Lower lobe of right lung (tissue), 2 donors: ENCODE measurements around the gene TSHR. TPM values are rescaled to one million over a fixed set of nuclear protein-coding genes. Genes with fewer than 3 reads are reported as not detected.

ENCODE experiments used
- ATAC-seq, 2 donors: fragments of 200-7000 bp; cut with Tn5 transposase; one replicate each; pipeline ENCODE4 v1.9.1; 2020 to 2022; ENCODE audit warnings: mild to moderate bottlenecking in 2 of 2, moderate library complexity in 2 of 2
- DNase-seq: peaks from one replicate; pipeline ENCODE4 v3.0.0-alpha.2; 2020
- H3K27ac ChIP-seq: fragments of 200-600 bp; one replicate; pipeline ENCODE4 v1.8.0; 2022
- H3K27me3 ChIP-seq: fragments of 200-600 bp; one replicate; pipeline ENCODE4 v1.8.0; 2022; ENCODE audit warnings: low read depth
- H3K36me3 ChIP-seq: fragments of 200-600 bp; one replicate; pipeline ENCODE4 v1.8.0; 2022; ENCODE audit warnings: mild to moderate bottlenecking
- H3K4me1 ChIP-seq: fragments of 200-600 bp; one replicate; pipeline ENCODE4 v1.8.0; 2022
- H3K4me3 ChIP-seq: fragments of 200-600 bp; one replicate; pipeline ENCODE4 v1.8.0; 2022; ENCODE audit warnings: mild to moderate bottlenecking
- H3K9me3 ChIP-seq: fragments of 200-600 bp; one replicate; pipeline ENCODE4 v1.8.0; 2022
- CTCF ChIP-seq: fragments of 200-600 bp; IDR thresholded peaks from one replicate; pipeline ENCODE4 v1.8.0; 2022; ENCODE audit warnings: antibody characterized with exemption, mild to moderate bottlenecking
- intact Hi-C: fragments of 100-400 bp; cut with DNase I; formaldehyde crosslinking; loops from one replicate; pipeline ENCODE4 v1.11.0; 2022
- total RNA-seq: library from RNA; stranded (reverse); fragmentation: NEBNext Ultra II Directional; extraction: Animal tissue kit (Norgen Biotek cat#: 25700); gene quantifications from one replicate; pipeline ENCODE4 v1.2.1, GENCODE V29; 2021
- donor health status: DM: no; HTN: yes; CAD: no; lungs with severe emphysema.

Gene TSHR
- total RNA-seq, 1 donor from 2014 or later, result not detected

GRCh38 chr14:80933282-80933681 lies 22.1 kb upstream of the TSHR start:
- intact Hi-C loops, result no loop called here
- ATAC-seq, result no peak
- no peak for TF ChIP-seq CTCF

DNA sequence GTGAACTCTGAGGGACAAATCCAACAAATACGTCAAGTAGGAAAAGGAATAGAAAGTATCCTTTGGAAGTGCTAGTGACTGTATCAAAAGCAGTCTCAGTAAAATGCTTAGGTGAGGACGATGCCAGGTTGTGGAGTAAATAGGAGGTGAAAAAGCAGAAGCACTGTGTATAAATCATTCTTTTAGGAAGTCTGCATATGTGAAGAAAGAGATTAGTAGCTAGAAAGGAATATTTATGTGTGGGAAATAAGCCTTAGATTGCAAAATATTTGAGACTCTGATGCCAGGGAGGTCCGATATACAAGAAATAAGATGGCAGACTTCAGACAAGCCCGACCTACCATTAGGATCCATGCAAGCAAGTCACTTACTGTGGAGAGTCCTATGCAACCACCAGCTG lies 21.7 kb upstream of the TSHR start:
- Histone ChIP-seq H3K9me3 (no peaks in the 10 kb centered on the region), H3K36me3 (no peaks in the 10 kb centered on the region), H3K4me3 (no peak overlapping the region), H3K27me3 (no peaks in the 10 kb centered on the region), H3K4me1 (no peaks in the 10 kb centered on the region), H3K27ac (no peak overlapping the region)
- ATAC-seq (no peak), DNase-seq (no peak)
- intact Hi-C loops, result no loop called here
- TF ChIP-seq CTCF, result no peak

More at GRCh38 chr14:80933282-80933681, 22.1 kb upstream of the TSHR start:
- no peaks in the 10 kb centered on the region for H3K27me3 ChIP-seq
- DNase-seq, result no peak
- H3K4me3 ChIP-seq, result no peak overlapping the region
- no peaks in the 10 kb centered on the region for H3K36me3 ChIP-seq
- no peak overlapping the region for H3K27ac ChIP-seq
- no peaks in the 10 kb centered on the region for H3K4me1 ChIP-seq
- H3K9me3 ChIP-seq, result no peaks in the 10 kb centered on the region

GRCh38 chr14:80940146-80940545 lies 15.3 kb upstream of the TSHR start:
- intact Hi-C loops, result no loop called here
- TF ChIP-seq CTCF, result no peak
- no peaks in the 10 kb centered on the region for H3K36me3 ChIP-seq
- ATAC-seq (no peak), DNase-seq (no peak)
- H3K4me3 ChIP-seq, result no peak overlapping the region
- no peak overlapping the region for H3K27ac ChIP-seq
- H3K4me1 ChIP-seq, result peaks cover 14% of the 10 kb centered on the region
- no peaks in the 10 kb centered on the region for H3K27me3 ChIP-seq
- no peaks in the 10 kb centered on the region for H3K9me3 ChIP-seq

GRCh38 chr14:80941241-80942185 lies 13.9 kb upstream of the TSHR start, which contains the start of gene CEP128:
Gene CEP128 (minus strand): TSS chr14:80941738.
- TF ChIP-seq CTCF, result no peak
- intact Hi-C loops, result no loop called here
- no peaks in the 10 kb centered on the region for H3K36me3 ChIP-seq
- no peaks in the 10 kb centered on the region for H3K27me3 ChIP-seq
- H3K4me3 ChIP-seq, result peak within 1 kb of the TSS; percentile 71
- H3K4me1 ChIP-seq, result peaks cover 14% of the 10 kb centered on the region
- peak; percentile 96 for DNase-seq
- ATAC-seq, result peak; percentile 100
- H3K9me3 ChIP-seq, result no peaks in the 10 kb centered on the region
- peak within 1 kb of the TSS; percentile 58 for H3K27ac ChIP-seq

DNA sequence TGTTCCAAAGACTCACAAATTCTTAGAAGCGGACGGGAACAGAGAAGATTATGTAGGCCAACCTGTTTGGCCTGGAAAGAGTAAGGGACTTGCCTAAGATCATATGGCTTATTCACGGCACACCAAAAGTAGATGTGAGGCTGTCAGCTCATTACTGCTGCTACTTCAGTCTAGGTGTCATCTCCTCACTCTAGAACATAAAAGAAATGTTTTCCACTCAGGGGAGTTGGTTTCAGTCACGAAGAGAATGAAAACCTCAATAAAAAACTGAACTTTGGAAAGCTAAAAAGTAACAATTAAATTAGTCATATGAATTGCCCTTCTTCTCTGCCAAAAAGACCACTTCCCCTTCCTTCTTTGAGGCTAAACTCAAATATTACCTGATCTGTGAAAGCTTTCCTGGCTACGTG lies 13.2 kb upstream of the TSHR start:
- H3K4me3 ChIP-seq, result peak overlapping the region; percentile 71
- intact Hi-C loops, result no loop called here
- no peaks in the 10 kb centered on the region for H3K9me3 ChIP-seq
- H3K4me1 ChIP-seq, result peaks cover 14% of the 10 kb centered on the region
- DNase-seq, result no peak
- H3K27me3 ChIP-seq, result no peaks in the 10 kb centered on the region
- TF ChIP-seq CTCF, result no peak
- peak overlapping the region; percentile 58 for H3K27ac ChIP-seq
- no peaks in the 10 kb centered on the region for H3K36me3 ChIP-seq
- ATAC-seq, result no peak
